Measurements from ENCODE around the gene SFXN1. TPM values are rescaled to one million over a fixed set of nuclear protein-coding genes. Genes with fewer than 3 reads are reported as not detected.

Gene SFXN1
- total and polyA plus RNA-seq, 9 of the 15 experiments (the other 6 are each of a cell fraction or from before 2014, with no cell fraction given): 31.8 to 261 (median 113) TPM

DNA sequence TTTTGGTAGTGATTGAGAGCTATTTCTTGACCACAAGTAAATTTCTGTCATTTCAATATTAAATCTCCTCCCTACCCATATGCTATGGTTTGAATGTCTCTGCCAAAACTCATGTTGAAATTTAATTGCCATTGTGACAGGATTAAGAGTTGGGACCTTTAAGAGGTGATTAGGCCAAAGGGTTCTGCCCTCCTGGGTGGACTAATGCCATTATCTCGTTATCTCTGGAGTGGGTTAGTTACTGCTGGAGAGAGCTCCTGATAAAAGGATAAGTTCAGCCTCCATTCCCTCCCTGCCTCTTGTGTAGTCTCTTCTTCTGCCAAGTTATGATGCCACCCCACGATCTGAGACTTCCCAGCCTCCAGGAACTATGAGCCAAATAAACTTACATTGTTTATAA, 30.8 kb upstream of the SFXN1 start (continued):
- TF ChIP-seq, protein P1, sequence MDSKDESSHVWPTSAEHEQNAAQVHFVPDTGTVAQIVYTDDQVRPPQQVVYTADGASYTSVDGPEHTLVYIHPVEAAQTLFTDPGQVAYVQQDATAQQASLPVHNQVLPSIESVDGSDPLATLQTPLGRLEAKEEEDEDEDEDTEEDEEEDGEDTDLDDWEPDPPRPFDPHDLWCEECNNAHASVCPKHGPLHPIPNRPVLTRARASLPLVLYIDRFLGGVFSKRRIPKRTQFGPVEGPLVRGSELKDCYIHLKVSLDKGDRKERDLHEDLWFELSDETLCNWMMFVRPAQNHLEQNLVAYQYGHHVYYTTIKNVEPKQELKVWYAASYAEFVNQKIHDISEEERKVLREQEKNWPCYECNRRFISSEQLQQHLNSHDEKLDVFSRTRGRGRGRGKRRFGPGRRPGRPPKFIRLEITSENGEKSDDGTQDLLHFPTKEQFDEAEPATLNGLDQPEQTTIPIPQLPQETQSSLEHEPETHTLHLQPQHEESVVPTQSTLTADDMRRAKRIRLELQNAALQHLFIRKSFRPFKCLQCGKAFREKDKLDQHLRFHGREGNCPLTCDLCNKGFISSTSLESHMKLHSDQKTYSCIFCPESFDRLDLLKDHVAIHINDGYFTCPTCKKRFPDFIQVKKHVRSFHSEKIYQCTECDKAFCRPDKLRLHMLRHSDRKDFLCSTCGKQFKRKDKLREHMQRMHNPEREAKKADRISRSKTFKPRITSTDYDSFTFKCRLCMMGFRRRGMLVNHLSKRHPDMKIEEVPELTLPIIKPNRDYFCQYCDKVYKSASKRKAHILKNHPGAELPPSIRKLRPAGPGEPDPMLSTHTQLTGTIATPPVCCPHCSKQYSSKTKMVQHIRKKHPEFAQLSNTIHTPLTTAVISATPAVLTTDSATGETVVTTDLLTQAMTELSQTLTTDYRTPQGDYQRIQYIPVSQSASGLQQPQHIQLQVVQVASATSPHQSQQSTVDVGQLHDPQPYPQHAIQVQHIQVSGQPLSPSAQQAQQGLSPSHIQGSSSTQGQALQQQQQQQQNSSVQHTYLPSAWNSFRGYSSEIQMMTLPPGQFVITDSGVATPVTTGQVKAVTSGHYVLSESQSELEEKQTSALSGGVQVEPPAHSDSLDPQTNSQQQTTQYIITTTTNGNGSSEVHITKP (IDR thresholded peaks at IDR 0.05; ENCODE audit: partially characterized antibody): no peak
- TF ChIP-seq POLR2H (tag; IDR thresholded peaks at IDR 0.05; ENCODE audit: low read depth) (no peak), ZSCAN29 (IDR thresholded peaks at IDR 0.05) (no peak)
- TF ChIP-seq, protein P2, sequence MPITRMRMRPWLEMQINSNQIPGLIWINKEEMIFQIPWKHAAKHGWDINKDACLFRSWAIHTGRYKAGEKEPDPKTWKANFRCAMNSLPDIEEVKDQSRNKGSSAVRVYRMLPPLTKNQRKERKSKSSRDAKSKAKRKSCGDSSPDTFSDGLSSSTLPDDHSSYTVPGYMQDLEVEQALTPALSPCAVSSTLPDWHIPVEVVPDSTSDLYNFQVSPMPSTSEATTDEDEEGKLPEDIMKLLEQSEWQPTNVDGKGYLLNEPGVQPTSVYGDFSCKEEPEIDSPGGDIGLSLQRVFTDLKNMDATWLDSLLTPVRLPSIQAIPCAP (CRISPR knock-in tag; IDR thresholded peaks at IDR 0.05; ENCODE audit: borderline replicate concordance): no peak

DNA sequence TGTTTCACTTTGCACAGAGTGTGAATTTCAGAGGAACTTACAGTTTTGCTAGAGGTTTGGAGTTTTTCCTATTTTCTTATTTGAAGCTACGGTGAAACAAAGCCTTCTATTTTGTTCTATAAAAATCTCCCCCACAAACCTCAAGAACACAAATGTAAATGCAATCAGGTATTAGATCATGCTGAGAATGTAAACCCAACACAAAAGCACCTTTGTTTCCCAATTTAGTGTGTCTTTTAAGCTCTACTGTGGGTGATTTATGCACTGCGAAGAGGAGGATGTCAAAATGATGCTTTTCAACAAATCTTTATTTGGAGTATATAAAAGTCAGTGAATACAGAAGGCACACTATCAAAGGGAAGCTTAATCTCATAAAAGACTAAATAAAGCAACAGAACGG, 30.1 kb upstream of the SFXN1 start:
- no peak overlapping the region for H2AFZ ChIP-seq (ENCODE audit: low read depth, low read length)
- ChIA-PET POLR2A (interaction anchor here (0.6 to 0.9 kb wide), 2 partner anchors 10 to 19 kb away, joined by 3 read pairs; no protein-coding TSS in a partner anchor), CTCF (ENCODE audit: low intra/inter-chr PET ratio) (no interaction called here)
- H3K79me2 ChIP-seq (ENCODE audit: control insufficient read depth, insufficient read depth, low read length): no peaks in the 10 kb centered on the region
- FAIRE-seq (no peak), DNase-seq (ENCODE audit: extremely low read depth in 1 of 4, low spot score in 3 of 4) (no peak), ATAC-seq (no peak)
- TF ChIP-seq C11orf30 (IDR thresholded peaks at IDR 0.05; ENCODE audit: low read depth): no peak
- no peak for TF ChIP-seq EWSR1 (IDR thresholded peaks at IDR 0.05; ENCODE audit: borderline replicate concordance, low read depth, partially characterized antibody)
- TF ChIP-seq ZNF445 (CRISPR knock-in tag; IDR thresholded peaks at IDR 0.05; ENCODE audit: low read depth): no peak
- no peak for TF ChIP-seq ZNF583 (CRISPR knock-in tag; IDR thresholded peaks at IDR 0.05)
- TF ChIP-seq ILF3 (IDR thresholded peaks at IDR 0.05; ENCODE audit: borderline replicate concordance): no peak
- TF ChIP-seq NCOA1 (IDR thresholded peaks at IDR 0.05; ENCODE audit: low read depth): no peak
- no peak for TF ChIP-seq BDP1 (IDR thresholded peaks at IDR 0.05; ENCODE audit: insufficient read depth, insufficient read length)
- TF ChIP-seq ZEB2 (IDR thresholded peaks at IDR 0.05): no peak
- no peak for TF ChIP-seq SLC30A9 (CRISPR knock-in tag; IDR thresholded peaks at IDR 0.05)
- TF ChIP-seq, protein P3, sequence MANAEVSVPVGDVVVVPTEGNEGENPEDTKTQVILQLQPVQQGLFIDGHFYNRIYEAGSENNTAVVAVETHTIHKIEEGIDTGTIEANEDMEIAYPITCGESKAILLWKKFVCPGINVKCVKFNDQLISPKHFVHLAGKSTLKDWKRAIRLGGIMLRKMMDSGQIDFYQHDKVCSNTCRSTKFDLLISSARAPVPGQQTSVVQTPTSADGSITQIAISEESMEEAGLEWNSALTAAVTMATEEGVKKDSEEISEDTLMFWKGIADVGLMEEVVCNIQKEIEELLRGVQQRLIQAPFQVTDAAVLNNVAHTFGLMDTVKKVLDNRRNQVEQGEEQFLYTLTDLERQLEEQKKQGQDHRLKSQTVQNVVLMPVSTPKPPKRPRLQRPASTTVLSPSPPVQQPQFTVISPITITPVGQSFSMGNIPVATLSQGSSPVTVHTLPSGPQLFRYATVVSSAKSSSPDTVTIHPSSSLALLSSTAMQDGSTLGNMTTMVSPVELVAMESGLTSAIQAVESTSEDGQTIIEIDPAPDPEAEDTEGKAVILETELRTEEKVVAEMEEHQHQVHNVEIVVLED (CRISPR knock-in tag; IDR thresholded peaks at IDR 0.05): no peak
- no peaks in the 10 kb centered on the region for H3K36me3 ChIP-seq (ENCODE audit: control insufficient read depth, insufficient read depth, low read length)
- no peaks in the 10 kb centered on the region; the same call in 1 of the 2 replicates for H4K20me1 ChIP-seq (replicated peaks; ENCODE audit: control insufficient read depth, insufficient read depth, low read length)
- no peak overlapping the region for H3K4me3 ChIP-seq
- H3K27ac ChIP-seq (ENCODE audit: extremely low read depth, low read depth, low read length): no peak overlapping the region
- no peaks in the 10 kb centered on the region for H3K9me3 ChIP-seq (replicated peaks; ENCODE audit: control insufficient read depth, insufficient read depth, low read depth, low read length)
- intact Hi-C loops (cut with micrococcal nuclease) (no loop called here), in situ Hi-C loops (cut with MboI) (loop anchor here (5.0 to 10.0 kb wide), 2 partner anchors 506 to 1433 kb away; no protein-coding TSS in a partner anchor)
- peaks cover 0 to 10% of the 10 kb centered on the region in 2 experiments; a peak in 1 of 5 replicates for H3K4me1 ChIP-seq (replicated peaks in 1 of 2; ENCODE audit: control insufficient read depth in 2 of 2, insufficient read depth in 2 of 2, low read length in 2 of 2)
- no peak overlapping the region for H3K9ac ChIP-seq (ENCODE audit: insufficient read depth in 1 of 2, low read depth in 2 of 2, low read length in 2 of 2)
- peaks cover 29 to 44% of the 10 kb centered on the region in 2 experiments for H3K27me3 ChIP-seq (ENCODE audit: control insufficient read depth in 2 of 2, insufficient read depth in 2 of 2, low read length in 2 of 2)
- no TSS peak for BruUV-seq (replicated peaks)
- WGBS (ENCODE audit: insufficient coverage, low coverage, missing lambda C conversion rate): 2% methylated on average over 3 of the region's 3 CpGs
- no peaks in the 10 kb centered on the region for H3K9me1 ChIP-seq (ENCODE audit: control insufficient read depth, insufficient read depth, low read length)
- H3K4me2 ChIP-seq (ENCODE audit: insufficient read depth, low read length): no peak overlapping the region

Data from K562 (cell line).